Endometrium (tissue), 2 donors: ENCODE measurements around the gene CLSTN2.

Experiments used
- FAIRE-seq: peaks from 2 replicates; lab custom pipeline; 2012; peaks lifted over from hg19 to GRCh38; lab: Jason Lieb, UNC
- donor health status: control.
- donor health status: control.

The CLSTN2 gene

DNA sequence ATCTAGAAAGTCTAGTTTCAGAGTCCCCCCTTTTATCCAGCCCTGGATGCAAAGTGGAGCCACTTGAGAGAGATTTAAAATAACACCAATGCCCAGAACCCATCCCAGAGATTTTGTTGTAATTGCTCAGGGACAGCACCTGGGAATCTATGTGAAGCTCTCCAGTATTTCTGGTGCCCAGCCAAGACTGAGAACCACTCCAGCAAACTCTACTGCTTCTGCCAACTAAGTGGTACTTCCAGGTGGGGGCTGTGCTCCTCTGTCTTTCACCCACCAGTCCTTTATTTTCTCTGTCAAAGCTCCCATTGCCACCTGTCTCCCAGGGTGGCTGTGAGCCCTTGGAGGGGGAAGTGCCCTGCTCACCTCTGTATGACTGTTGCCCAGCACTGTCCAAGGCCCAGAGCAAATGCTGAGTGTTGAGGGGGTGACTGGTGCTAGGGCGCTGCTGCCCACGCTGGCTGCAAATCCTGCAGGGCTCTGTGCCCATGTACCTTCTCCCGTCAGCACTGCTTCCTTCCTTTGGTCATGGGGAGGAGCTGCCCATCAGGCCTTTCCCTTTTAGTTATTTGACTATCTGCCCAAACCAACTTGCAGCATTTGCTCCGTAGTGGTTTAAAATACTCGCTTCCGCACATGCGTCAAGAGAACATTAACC lies 9.4 kb downstream of the CLSTN2 start:
- no peak for FAIRE-seq

DNA sequence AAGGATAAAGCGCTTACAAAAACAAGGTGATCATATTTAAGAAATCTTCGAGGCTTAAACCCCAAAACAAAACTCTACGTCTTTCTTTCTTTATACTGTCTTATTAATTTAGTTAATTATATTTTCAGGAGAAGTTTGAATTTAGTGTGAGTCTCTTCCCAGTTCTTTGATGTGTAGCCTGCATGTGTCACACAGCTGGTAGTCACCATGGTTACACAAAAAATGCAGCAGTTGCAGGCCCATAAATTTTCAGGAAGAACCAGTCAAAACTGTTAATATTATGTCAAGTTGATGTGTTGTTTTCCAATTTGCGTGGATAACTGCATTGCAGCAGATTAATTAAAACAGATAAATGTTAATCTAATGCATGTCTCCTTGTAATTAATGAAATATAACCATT lies 10.4 kb downstream of the CLSTN2 start:
- no peak for FAIRE-seq

DNA sequence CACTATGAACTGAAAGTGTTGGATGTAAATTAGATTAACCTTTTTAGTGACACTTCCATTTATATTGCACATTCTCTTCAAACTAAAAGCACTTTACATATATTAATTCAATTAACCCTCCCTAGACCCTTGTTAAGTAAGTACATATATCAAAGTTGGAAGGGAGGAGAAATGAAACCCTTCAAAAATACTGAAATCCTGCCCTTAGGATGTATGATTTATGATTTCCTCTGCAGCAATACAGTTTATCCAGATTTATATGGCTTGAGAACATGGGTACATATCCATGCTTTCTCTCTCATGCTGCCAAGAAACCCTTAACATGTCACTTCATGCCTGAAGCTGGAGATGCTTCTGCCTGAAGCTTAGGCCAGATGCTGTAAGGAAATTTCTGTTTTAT lies 11.0 kb downstream of the CLSTN2 start:
- FAIRE-seq: no peak

DNA sequence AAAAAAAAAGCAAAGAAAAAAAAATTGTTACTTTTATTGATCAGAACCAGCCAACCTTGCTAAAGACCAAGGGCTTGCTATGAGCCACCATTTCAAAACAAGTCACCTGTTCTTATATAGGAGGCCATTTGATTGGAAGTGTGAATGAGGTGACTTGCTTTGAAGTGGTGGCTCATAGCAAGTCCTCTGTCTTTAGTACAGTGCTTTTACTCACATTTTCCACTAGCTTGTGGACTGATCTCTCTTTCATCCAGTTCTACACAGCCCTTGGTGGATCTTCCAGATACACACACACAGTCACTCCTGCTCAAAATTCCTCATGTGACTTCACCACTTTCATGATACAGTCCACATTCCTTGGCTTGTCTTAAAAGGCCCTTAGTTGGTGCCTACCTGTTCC lies 13.5 kb downstream of the CLSTN2 start:
- no peak for FAIRE-seq

DNA sequence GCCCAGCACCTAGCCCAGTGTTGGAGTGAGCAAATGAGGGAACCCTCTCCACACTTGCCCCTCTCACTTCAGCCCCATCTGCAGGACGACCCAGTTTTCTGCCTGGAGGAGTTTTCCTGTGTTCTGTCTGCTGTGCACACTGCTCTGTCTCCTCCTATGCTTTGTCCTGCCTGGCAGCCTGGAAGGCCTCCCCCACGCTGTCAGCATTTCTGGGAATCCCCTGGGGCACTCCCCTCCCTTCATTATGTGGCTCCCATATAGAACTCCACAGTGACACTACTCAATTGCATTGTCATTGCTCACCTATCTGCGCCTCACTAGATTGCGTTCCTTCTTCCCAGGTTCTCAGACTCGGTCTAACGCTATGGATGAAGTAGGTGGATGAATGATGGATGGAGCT lies 13.9 kb downstream of the CLSTN2 start:
- FAIRE-seq: no peak

DNA sequence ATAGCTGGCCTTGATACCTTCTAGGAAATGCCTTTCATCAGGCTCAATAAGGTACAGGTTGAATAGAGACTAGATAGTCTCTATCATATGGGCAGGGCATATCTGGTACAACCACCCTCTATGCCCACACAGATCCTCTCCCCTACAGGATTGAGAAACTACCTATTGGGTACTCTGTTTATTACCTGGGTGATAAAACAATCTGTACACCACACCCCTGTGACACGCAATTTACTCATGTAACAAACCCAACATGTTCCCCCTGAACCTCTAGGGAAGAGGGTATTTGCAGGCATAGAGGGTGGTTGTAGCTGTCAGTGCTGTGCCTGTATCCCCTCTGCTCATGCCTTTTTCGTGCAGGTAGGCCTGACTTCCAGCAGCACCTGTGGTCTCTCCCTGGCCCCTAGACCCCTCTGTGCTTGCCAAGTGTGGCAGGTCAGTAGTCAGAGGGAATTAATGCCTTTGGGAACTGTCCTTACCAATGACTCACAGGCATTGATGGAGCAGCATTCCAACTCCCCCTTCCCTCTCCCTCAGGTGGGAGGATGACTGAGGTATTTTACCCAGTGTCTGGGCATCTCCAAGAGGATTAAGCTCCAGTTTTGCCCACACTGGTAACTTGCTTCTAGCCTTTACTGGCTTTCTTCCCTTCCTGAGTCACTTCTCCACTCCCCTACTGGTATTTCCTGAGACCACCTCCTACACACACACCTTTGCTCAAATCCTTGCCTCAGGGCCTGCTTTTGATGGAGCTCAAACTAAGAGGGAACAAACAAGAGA lies 18.3 kb downstream of the CLSTN2 start:
- FAIRE-seq: no peak

DNA sequence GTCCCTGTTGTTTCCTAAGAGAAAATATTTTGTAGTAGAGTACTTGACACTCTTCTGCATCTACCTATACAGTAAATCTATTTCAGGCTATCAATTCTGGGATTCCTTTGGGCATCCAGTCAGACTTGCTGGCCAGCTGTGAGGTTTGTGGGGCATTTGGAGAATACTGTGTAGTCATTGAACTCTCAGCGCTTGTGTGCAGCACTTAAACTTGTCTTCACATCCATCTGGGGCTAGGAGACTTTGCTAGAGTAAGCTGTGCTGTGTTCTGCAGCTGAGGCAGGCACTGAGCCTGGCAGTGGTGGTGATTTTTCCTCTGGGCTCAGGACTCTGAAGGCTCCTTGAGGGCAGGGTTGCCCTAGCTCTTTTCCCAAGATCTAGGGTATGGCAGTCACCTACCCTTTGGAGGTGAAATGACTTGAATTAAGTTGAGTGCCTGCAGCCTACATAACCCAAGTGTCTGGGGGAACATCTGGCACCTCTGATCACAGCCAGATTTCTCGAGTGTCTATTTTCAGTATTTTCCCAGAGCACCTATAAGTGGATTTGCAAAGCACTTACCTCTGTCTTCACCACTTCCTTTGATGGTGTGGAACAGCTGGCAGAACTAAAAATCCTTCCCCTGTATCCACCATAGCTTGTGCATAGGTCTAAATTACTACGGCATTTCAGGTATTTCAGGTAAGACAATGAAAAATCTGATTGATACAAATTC lies 19.3 kb downstream of the CLSTN2 start:
- no peak for FAIRE-seq

DNA sequence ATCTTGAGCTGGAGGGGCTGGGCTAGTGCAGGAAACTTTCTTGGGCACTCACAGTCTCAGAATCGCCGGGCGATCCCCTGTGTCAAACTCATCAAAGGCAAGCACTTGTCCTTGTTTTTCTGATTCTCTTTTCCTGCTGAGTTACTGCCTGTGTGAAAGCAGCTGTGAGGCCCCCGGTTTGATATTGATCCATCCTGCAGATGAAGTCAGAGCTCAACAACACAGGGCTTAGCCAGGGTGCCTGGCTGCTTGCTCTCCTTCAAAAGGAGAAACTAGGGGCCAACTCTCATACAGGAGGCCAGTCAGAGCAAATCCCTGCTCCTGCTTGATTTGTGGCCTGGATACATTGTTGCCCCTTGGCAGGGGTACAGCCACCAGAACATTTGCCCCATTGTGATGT lies 22.9 kb downstream of the CLSTN2 start:
- FAIRE-seq: no peak

DNA sequence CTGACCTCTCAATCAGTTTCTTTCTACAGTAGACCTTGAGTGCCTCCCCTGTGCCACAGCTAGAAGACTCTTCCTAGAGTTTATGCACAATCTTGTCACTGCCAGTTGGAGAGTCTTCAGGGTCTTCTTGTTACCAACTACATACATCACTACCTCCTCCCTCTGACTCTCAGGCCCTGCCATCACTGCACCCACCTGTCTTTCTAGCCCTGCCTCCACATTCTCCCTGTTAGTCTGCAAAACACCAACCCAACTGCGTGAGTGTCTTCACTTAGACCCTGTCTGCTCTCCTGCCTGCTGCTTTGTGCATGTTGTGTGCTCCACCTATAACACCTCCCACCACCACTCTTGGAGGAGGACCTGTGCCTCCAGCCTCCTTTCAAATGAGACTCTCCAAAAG lies 34.4 kb downstream of the CLSTN2 start:
- no peak for FAIRE-seq

DNA sequence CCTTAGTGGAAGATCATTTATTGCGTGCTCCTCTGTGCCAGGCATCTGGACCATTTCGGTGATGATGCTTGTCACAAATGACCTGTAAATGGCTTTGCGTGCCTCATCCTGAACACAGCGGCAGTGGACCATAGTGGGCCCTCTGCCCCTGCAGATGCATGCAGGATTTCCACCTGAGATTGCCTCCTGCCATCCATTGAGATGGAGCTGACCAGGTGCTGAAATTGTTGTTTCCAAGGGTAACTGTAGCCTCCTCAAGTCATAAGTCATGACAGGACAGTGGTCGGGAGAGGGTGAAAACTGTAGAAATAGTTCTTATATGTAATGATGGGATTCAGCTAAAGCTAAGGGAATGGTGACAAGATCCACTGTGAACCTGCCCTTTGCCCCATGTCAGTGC lies 35.5 kb downstream of the CLSTN2 start:
- FAIRE-seq: no peak

DNA sequence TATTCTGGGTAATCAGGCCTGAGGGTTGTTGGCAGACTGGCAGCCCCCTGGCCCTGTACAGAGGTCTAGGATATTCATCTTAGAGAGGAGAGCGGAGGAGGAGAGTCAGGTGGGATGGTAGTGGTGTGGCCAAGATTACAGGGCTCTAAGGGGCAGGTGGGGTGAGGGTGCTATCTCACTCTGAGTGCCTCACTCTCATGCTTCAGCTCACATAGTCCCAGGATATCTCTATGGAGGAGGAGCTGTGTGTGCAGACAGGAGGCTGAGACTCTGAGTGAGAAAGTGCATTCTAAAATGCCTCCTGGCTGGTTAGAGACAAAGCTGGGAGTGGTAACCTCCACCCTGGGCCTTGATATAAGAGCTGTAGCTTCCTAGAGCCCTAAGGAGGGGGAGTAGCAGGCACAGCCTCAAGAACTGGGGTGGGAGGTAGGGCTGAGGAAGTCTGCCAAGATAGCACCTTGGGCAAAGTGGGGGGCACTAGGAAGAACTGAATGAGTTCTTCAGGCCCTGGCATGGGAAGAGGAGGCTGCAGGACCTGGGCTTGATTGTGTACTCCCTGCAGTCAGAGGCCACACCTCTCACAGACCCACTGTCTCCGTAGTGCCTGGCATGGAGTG lies 39.9 kb downstream of the CLSTN2 start:
- FAIRE-seq: no peak

DNA sequence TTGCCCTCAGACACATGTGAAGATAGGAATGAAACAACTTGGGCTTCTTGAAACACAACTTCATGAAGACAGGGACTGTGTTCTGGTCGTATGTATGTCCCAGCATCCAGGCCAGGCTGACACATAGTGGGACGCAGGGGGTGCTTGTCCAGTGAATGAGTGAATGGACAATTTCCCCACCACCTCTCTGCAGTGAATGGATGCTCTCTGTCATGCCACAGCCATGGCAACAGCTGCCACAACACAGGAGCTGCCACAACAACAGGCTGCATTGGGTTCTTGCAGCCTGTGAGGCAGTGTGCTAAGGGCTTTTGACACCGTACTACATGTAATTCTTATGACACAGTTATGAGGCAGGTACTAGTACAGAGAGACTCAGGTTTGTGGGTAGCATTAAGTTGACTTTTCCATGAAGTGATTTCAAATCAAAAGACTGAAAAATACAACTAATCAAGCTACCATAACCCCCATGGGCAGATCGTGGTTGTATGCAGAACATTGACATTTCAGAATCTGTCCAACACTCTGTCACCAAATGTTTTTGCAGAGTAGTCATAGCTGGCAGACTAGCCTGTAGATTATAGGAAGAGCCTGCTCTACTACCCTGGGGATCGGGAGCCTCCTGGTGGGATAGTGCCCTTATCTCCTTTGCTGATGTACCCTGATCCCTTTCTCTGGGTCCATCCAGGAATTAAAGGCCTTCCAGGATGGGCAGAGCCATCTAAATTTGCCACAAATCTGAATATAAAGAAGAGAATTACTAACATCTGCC lies 40.8 kb downstream of the CLSTN2 start:
- no peak for FAIRE-seq

DNA sequence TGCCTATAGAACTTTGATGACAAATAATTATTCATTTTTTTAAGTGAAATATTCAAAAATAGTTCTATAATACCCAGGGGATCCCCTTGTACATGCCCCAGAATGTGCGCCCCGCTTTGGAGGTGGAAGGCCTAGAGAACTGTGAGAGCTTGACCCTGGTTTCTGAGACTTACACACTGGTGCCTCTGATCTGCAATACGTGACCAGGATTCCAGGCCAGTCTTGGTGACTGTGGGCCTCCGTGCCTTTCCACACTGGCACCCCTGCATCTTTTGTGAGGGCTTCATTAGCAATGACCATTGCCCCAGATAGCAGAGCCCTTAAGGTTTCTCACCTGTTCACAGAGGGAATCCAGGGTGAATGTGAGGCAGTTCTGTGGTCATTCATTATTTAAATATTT lies 44.0 kb downstream of the CLSTN2 start:
- FAIRE-seq: no peak

DNA sequence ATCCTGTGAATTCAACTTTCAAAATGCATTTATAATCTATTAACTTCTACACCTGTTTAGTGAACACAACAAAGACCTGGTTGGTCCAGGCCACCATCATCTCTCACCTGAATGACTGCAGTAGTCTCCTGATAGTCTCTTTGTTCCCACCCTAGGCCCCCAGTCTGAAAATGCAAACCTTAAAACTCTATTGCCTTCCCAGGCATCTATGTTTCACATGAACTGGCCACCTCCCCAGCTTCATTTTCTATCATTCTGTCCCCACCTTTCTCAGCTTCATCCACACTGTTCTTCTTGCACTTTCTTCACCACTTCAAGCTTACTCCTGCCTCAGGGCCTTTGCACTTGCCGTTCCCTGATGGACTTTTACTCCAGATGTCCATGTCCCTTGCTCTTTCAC lies 45.0 kb downstream of the CLSTN2 start:
- no peak for FAIRE-seq

DNA sequence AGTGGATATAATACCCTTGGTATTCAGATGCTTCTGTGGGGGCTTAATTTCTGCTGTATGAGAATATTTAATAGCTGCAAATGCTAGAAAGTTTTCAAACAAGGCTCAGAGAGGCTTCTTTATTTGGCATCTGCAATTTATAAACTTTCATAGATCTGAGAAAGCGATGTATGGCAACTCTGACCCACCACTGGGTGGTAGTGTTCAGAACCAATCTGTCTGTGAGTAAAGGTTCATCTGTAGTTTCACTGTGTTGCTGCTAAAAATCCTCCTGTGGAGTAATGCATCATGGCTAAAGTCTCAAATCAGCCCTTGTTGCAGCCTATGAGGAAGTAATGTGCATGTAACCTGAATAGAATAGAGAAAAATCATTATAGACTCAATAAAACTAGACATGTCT lies 47.4 kb downstream of the CLSTN2 start:
- FAIRE-seq: no peak

DNA sequence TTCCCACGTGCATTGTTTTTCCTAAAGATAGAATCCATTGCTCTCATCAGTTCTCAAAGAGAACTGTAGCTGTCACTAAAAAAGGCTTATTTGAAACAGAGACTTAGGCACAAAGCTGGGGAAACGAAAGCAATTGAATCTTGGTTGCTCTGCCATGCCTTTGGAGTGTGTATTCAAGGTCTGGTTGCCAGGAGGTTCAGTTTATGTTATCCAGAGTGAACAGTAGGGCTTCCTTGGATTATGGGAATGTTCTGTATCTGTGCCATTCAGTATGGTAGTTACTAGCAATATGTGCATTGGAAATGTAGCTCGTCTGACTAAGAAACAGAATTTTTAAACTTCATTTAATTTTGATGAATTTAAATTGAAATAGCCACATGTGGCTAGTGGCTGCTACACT lies 50.6 kb downstream of the CLSTN2 start:
- no peak for FAIRE-seq

DNA sequence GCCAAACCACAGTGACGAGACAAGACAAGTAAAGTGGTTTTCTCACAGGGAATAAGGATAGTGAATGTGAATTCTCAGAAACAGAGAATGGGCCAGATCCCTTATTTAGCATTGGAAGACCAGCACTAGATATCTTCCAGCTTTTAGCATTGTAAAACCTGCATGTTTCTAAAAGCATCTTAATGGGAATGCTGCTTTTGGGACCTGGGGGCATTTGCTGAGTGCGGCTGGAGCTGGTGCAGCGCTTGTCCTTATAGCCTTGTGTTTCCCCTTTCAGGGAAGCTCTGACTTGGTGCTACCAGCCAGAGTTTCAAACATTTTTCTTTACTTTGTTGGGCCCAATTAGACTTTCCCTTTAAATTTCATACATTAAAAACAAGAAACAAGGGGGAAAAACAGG lies 52.9 kb downstream of the CLSTN2 start:
- no peak for FAIRE-seq

DNA sequence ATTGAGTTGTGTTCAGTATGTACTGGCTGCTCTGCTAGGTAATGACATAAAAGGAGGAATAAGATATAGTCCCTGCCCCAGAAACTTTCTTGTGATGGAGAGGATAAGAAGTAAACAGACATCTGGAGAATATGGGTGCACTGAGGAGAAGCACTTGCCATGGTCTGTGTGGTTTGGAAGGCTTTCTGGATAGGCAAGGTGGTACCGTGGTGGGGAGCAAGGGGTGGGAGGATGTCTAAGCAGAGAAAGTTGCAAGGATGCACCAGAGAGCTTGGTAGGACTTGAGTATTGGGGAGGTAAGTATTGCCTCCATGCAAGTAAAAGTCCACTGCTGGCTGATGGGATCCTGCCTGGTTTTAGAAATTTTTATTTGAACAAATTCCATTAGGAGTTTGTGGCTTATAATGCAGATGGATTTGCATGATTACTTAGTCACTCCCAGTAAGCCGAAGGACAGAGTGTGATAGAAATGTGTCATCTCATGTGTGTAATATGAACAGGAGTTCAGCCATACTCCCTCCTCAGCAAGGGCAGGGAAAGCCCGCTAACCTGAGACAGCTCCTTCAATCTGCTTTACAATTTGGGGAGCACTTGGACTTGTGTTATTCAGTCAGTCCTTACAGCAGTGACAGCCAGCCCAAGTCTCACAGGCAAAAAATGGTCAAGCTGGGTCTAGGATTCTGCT lies 53.6 kb downstream of the CLSTN2 start:
- no peak for FAIRE-seq

DNA sequence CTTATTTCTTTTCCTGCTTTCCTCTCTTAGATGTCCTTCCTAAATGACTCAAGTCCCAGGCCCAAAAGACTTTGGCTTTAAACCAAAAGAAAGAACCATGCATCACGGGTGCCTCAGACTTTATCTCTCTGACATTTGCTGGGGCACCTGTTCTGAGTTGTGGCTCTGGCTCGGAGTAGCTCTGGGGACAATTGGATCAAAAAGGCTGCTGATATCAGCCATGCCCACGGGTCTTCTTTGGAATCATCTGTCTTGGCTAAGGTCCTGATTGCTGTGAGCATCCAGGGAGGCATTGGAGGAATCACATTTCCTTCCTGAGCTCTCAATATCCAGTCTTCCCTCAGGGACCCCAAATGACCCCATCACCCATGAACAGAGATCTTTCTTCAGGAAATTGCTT lies 59.9 kb downstream of the CLSTN2 start:
- FAIRE-seq: no peak

DNA sequence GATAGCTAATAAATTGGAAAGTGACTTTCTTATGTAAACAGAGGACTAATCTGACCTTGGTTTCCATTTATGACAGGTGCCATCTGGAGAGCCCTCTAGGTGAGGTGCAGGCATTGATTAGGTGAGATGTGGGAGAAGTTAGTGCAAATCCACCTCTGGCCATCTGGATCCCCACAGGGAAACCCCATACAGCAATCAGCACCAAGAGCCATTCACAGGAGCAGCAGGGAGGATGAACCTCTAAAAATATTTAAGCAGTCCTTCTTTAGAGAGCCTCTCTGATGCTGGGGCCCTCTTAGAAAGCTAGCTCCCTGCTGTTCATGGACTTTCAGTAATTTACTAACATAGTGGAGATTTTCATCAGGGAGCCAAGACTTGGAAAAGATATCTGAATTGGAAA lies 69.3 kb downstream of the CLSTN2 start:
- no peak for FAIRE-seq

DNA sequence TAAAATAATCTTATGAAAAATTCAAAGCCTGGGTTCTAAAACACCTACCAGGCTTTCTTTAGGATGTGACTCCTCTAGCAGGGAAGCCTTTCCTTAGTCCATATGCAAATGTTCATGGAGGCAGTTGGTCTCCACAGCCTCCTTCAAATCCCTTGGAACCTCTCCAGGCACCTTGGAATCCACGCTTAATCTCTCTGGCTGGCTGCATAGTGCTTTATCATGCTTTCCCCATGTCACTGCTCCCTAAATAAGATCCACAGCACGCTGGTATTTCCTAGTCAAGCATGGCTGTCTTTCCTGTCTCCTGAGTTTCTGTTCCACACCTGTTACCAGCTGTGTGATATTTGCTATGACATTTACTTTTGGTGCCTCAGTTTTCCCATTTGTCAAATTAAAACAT lies 71.3 kb downstream of the CLSTN2 start:
- FAIRE-seq: no peak

DNA sequence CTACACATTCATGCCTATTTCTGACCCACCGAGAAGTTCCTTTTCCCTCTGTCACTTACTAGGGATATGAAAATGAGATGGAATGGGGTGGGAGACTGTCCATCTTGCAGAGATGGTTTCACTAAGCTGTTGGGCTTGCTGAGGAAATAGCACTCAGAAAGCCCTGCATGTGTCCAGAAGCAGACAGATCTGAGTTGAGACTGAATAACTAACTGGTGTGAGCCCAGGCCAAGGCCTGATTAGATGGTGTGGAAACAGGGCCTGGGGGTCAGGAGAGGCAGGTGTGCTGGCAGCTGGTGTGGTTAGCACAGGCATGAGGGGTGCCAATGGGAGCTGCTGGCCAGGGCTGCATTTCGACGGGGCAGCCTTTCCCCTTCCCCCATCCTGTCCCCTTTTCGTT lies 72.1 kb downstream of the CLSTN2 start:
- no peak for FAIRE-seq
